CD8-positive, alpha-beta memory T cell (primary cell): ENCODE measurements around the gene UTS2B. TPM values are rescaled to one million over a fixed set of nuclear protein-coding genes. Genes with fewer than 3 reads are reported as not detected.

Experiments
- CTCF ChIA-PET: fragments of 350-600 bp; sonication (Branson Sonifier 250); formaldehyde crosslinking; loops from one replicate; lab custom pipeline; 2021; ENCODE audit warnings: antibody characterized with exemption; lab: Charles Lee
- POLR2A ChIA-PET: fragments of 350-600 bp; sonication (Branson Sonifier 250); formaldehyde crosslinking; loops from one replicate; lab custom pipeline; 2021; ENCODE audit warnings: antibody characterized with exemption; lab: Charles Lee
- DNase-seq, 5 donors: peaks; one replicate each; pipeline versions ENCODE4 v3.0.0 to v3.0.0-alpha.2; 2020 to 2022; ENCODE audit warnings: mixed read lengths in 1 of 5
- H3K27ac ChIP-seq: one replicate; pipeline ENCODE4 v1.7.0; 2013; ENCODE audit warnings: low read depth, mild to moderate bottlenecking, low read length, moderate library complexity
- H3K27me3 ChIP-seq: 2 replicates; pipeline ENCODE4 v1.7.0; 2013; ENCODE audit warnings: low read length, mild to moderate bottlenecking; ENCODE audit not compliant: insufficient read depth, poor library complexity, severe bottlenecking
- H3K36me3 ChIP-seq: 2 replicates; pipeline ENCODE4 v1.7.0; 2013; ENCODE audit warnings: mild to moderate bottlenecking, low read length, moderate library complexity; ENCODE audit not compliant: insufficient read depth
- H3K4me1 ChIP-seq: 2 replicates; pipeline ENCODE4 v1.7.0; 2013; ENCODE audit warnings: mild to moderate bottlenecking, low read length, moderate library complexity; ENCODE audit not compliant: insufficient read depth
- H3K4me3 ChIP-seq: 2 replicates; pipeline ENCODE4 v1.7.0; 2013; ENCODE audit warnings: mild to moderate bottlenecking, low read length
- H3K9me3 ChIP-seq: 2 replicates; pipeline ENCODE4 v1.7.0; 2013; ENCODE audit warnings: mild to moderate bottlenecking, low read length
- H3K27ac Mint-ChIP-seq, 8 donors: one replicate each; pipeline ENCODE4 v1.8.0; 2020 to 2021; ENCODE audit warnings: mixed read lengths in 8 of 8, mild to moderate bottlenecking in 6 of 8, inconsistent platforms in 3 of 8, moderate library complexity in 3 of 8
- H3K27me3 Mint-ChIP-seq, 2 donors: one replicate each; pipeline ENCODE4 v1.8.0; 2020 to 2021; ENCODE audit warnings: mixed read lengths in 2 of 2, mild to moderate bottlenecking in 1 of 2, moderate library complexity in 1 of 2
- H3K36me3 Mint-ChIP-seq, 3 donors: one replicate each; pipeline ENCODE4 v1.8.0; 2020 to 2021; ENCODE audit warnings: mixed read lengths in 3 of 3, inconsistent platforms in 1 of 3, mild to moderate bottlenecking in 1 of 3
- H3K4me1 Mint-ChIP-seq, 3 donors: one replicate each; pipeline ENCODE4 v1.8.0; 2020 to 2021; ENCODE audit warnings: mixed read lengths in 3 of 3, inconsistent platforms in 1 of 3, mild to moderate bottlenecking in 1 of 3
- H3K4me3 Mint-ChIP-seq, 7 donors: one replicate each; pipeline ENCODE4 v1.8.0; 2020 to 2021; ENCODE audit warnings: mixed read lengths in 7 of 7, mild to moderate bottlenecking in 6 of 7, moderate library complexity in 4 of 7, inconsistent platforms in 2 of 7
- H3K9me3 Mint-ChIP-seq, 5 donors: one replicate each; pipeline ENCODE4 v1.8.0; 2020 to 2022; ENCODE audit warnings: mixed read lengths in 5 of 5, mild to moderate bottlenecking in 3 of 5, moderate library complexity in 2 of 5, inconsistent platforms in 1 of 5
- polyA plus RNA-seq: library from polyadenylated mRNA; unstranded; fragments of 300-500 nt; fragmentation: Illumina TruSeq; gene quantifications from one replicate; pipeline ENCODE4 v1.2.3, GENCODE V29; 2021
- total RNA-seq, 2 experiments: library from RNA; stranded (reverse); gene quantifications; one replicate each; pipeline ENCODE4 v1.2.3, GENCODE V29; 2021

Gene UTS2B
- total and polyA plus RNA-seq, 3 experiments from 2014 or later = not detected

DNA sequence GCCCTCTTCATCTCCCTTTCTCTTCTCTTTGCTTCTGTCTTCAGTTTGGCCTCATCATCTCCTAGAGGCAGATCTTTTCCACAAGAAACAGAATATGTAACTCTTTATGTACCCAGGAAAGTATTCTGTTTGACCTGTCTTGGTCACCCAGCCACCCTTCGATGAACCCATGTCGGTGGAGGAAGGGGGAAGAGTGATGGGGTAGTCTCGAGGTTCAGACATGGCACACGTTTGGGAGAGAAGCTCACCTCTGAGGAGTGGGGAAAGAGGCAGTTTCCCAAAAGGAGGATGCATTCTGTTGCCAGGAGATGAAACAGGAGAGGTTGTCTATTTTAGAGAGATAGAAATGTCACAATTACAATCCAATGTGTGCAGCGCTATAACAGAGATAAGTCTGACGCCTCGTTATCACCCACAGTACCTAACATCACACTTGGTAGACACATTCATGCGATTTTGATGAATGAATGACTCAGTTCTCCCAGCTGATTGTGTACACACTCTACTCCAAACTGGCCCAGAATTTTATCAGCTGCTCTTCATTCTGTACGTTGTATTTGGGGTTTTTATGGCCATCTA lies 1.9 kb downstream of the UTS2B start:
- Histone ChIP-seq H3K9me3 (no peaks in the 10 kb centered on the region), H3K36me3 (no peaks in the 10 kb centered on the region), H3K4me3 (peak overlapping the region; percentile 14), H3K27ac (no peak overlapping the region), H3K27me3 (no peaks in the 10 kb centered on the region), H3K4me1 (no peaks in the 10 kb centered on the region)
- H3K9me3 Mint-ChIP-seq = peaks cover 0 to 4% (median 0%) of the 10 kb centered on the region in 5 donors
- peak overlapping the region; percentile 55 to 90 (median 74) for H3K4me3 Mint-ChIP-seq
- peaks cover 17 to 21% (median 19%) of the 10 kb centered on the region in 3 donors for H3K4me1 Mint-ChIP-seq
- H3K27me3 Mint-ChIP-seq = peaks cover 2 to 18% of the 10 kb centered on the region in 2 donors
- CTCF ChIA-PET = no interaction called here
- DNase-seq = no peak
- H3K36me3 Mint-ChIP-seq = no peaks in the 10 kb centered on the region
- POLR2A ChIA-PET = no interaction called here
- peak overlapping the region; percentile 6 to 85 (median 66) for H3K27ac Mint-ChIP-seq

DNA sequence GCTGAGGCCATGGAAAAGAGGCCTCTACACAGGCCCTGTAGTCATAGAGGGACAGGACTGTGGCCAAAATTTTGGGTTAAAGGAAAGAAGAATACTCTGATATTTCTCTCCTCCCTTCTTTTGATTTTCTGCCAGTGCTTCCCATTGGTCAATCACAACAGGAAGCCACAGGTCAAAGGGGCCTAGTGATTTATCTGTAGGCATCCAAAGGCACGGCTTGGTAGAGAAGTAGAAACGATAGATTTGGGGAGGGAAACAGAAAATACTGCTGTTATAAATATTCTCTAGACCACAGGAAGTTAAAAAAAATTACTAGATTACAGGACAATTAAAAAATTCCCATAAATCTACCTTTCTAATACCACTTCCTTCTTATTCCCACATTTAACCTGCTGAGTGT lies 2.8 kb downstream of the UTS2B start:
- H3K27me3 Mint-ChIP-seq = peaks cover 2 to 18% of the 10 kb centered on the region in 2 donors
- no peaks in the 10 kb centered on the region for H3K9me3 ChIP-seq
- H3K4me3 ChIP-seq = no peak overlapping the region
- DNase-seq = no peak
- no peaks in the 10 kb centered on the region for H3K4me1 ChIP-seq
- H3K4me1 Mint-ChIP-seq = peaks cover 17 to 21% (median 19%) of the 10 kb centered on the region in 3 donors
- H3K27ac Mint-ChIP-seq = peak overlapping the region in 1 of 8 donors; percentile 43
- H3K36me3 Mint-ChIP-seq = no peaks in the 10 kb centered on the region
- H3K4me3 Mint-ChIP-seq = no peak overlapping the region
- peaks cover 0 to 4% (median 0%) of the 10 kb centered on the region in 5 donors for H3K9me3 Mint-ChIP-seq
- CTCF ChIA-PET = no interaction called here
- POLR2A ChIA-PET = no interaction called here
- no peaks in the 10 kb centered on the region for H3K27me3 ChIP-seq
- H3K27ac ChIP-seq = no peak overlapping the region
- H3K36me3 ChIP-seq = no peaks in the 10 kb centered on the region

DNA sequence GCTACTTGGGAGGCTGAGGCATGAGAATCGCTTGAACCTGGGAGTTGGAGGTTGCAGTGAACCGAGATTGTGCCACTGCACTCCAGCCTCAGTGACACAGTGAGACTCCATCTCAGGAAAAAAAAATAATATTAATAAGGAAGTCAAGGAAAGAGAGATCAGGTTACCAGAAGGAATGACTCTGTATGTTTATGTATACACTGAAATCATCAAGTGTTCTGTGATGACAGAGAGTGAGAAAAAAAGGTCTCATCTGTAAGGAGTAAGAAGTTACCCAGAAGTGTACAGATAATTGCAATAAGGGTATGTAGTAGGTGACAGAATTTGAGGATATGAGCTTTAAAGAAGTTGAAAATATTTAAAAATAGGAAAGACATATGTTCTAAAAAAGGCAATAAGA lies 5.4 kb downstream of the UTS2B start:
- H3K4me3 Mint-ChIP-seq = no peak overlapping the region
- H3K9me3 ChIP-seq = no peaks in the 10 kb centered on the region
- H3K27me3 Mint-ChIP-seq = peaks cover 2 to 10% of the 10 kb centered on the region in 2 donors
- ChIA-PET POLR2A (no interaction called here), CTCF (no interaction called here)
- H3K27me3 ChIP-seq = no peaks in the 10 kb centered on the region
- H3K36me3 Mint-ChIP-seq = no peaks in the 10 kb centered on the region
- no peaks in the 10 kb centered on the region for H3K4me1 ChIP-seq
- DNase-seq = no peak
- H3K4me1 Mint-ChIP-seq = peaks cover 7 to 10% (median 8%) of the 10 kb centered on the region in 3 donors
- H3K36me3 ChIP-seq = no peaks in the 10 kb centered on the region
- no peak overlapping the region for H3K4me3 ChIP-seq
- H3K27ac ChIP-seq = no peak overlapping the region
- H3K27ac Mint-ChIP-seq = no peak overlapping the region
- peaks cover 0 to 8% (median 0%) of the 10 kb centered on the region in 5 donors for H3K9me3 Mint-ChIP-seq

GRCh38 chr3:191321019-191321767 lies 9.1 kb downstream of the UTS2B start:
- no peaks in the 10 kb centered on the region for H3K4me1 Mint-ChIP-seq
- H3K27me3 Mint-ChIP-seq = peaks cover 0 to 1% of the 10 kb centered on the region in 2 donors
- no peak for DNase-seq
- CTCF ChIA-PET = no interaction called here
- no peaks in the 10 kb centered on the region for H3K36me3 ChIP-seq
- POLR2A ChIA-PET = no interaction called here
- no peaks in the 10 kb centered on the region for H3K4me1 ChIP-seq
- no peaks in the 10 kb centered on the region for H3K36me3 Mint-ChIP-seq
- H3K27me3 ChIP-seq = no peaks in the 10 kb centered on the region
- peaks cover 0 to 12% (median 0%) of the 10 kb centered on the region in 5 donors for H3K9me3 Mint-ChIP-seq
- no peaks in the 10 kb centered on the region for H3K9me3 ChIP-seq
- H3K4me3 ChIP-seq = no peak overlapping the region
- H3K27ac ChIP-seq = no peak overlapping the region
- H3K27ac Mint-ChIP-seq = no peak overlapping the region
- no peak overlapping the region for H3K4me3 Mint-ChIP-seq

DNA sequence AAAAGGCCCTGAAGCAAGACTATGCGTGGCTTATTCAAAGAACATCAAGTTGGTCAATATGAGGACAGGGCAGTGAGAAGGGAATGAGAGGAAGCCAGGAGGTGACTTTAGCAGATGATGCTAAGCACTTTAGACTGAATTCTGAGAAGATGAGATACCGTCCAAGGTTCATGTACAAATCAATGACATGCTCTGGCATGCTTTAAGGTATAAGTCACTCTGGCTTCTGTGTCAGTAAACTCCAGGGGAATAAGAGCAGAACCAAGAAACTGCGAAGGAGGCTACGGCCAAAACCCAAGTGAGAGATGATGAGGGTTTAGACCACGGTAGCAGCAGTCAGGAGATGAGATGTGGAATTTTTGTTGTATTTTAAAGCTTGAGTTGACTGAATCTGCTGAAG lies 10.0 kb downstream of the UTS2B start:
- Histone ChIP-seq H3K36me3 (no peaks in the 10 kb centered on the region), H3K4me3 (no peak overlapping the region), H3K9me3 (no peaks in the 10 kb centered on the region), H3K27me3 (no peaks in the 10 kb centered on the region), H3K4me1 (no peaks in the 10 kb centered on the region), H3K27ac (no peak overlapping the region)
- no peak for DNase-seq
- Mint-ChIP-seq H3K36me3 (no peaks in the 10 kb centered on the region), H3K27ac (no peak overlapping the region), H3K4me1 (no peaks in the 10 kb centered on the region), H3K9me3 (peaks cover 0 to 14% (median 0%) of the 10 kb centered on the region in 5 donors), H3K4me3 (no peak overlapping the region), H3K27me3 (peaks cover 0 to 1% of the 10 kb centered on the region in 2 donors)
- ChIA-PET CTCF (no interaction called here), POLR2A (no interaction called here)

GRCh38 chr3:191316876-191317603 lies 13.3 kb downstream of the UTS2B start:
- CTCF ChIA-PET = no interaction called here
- Mint-ChIP-seq H3K27me3 (no peaks in the 10 kb centered on the region), H3K4me3 (no peak overlapping the region), H3K4me1 (no peaks in the 10 kb centered on the region), H3K36me3 (no peaks in the 10 kb centered on the region), H3K9me3 (peaks cover 0 to 9% (median 0%) of the 10 kb centered on the region in 5 donors), H3K27ac (no peak overlapping the region)
- Histone ChIP-seq H3K4me1 (no peaks in the 10 kb centered on the region), H3K36me3 (no peaks in the 10 kb centered on the region), H3K27me3 (no peaks in the 10 kb centered on the region), H3K4me3 (no peak overlapping the region), H3K27ac (no peak overlapping the region), H3K9me3 (no peaks in the 10 kb centered on the region)
- DNase-seq = no peak
- POLR2A ChIA-PET = no interaction called here

GRCh38 chr3:191314109-191314728 lies 16.1 kb downstream of the UTS2B start:
- DNase-seq = no peak
- H3K9me3 ChIP-seq = no peaks in the 10 kb centered on the region
- H3K4me1 Mint-ChIP-seq = no peaks in the 10 kb centered on the region
- no peak overlapping the region for H3K27ac Mint-ChIP-seq
- no peak overlapping the region for H3K27ac ChIP-seq
- peaks cover 0 to 6% (median 0%) of the 10 kb centered on the region in 5 donors for H3K9me3 Mint-ChIP-seq
- no peak overlapping the region for H3K4me3 ChIP-seq
- H3K27me3 Mint-ChIP-seq = no peaks in the 10 kb centered on the region
- H3K4me3 Mint-ChIP-seq = no peak overlapping the region
- CTCF ChIA-PET = no interaction called here
- no peaks in the 10 kb centered on the region for H3K36me3 Mint-ChIP-seq
- no peaks in the 10 kb centered on the region for H3K27me3 ChIP-seq
- POLR2A ChIA-PET = no interaction called here
- no peaks in the 10 kb centered on the region for H3K36me3 ChIP-seq
- H3K4me1 ChIP-seq = no peaks in the 10 kb centered on the region

DNA sequence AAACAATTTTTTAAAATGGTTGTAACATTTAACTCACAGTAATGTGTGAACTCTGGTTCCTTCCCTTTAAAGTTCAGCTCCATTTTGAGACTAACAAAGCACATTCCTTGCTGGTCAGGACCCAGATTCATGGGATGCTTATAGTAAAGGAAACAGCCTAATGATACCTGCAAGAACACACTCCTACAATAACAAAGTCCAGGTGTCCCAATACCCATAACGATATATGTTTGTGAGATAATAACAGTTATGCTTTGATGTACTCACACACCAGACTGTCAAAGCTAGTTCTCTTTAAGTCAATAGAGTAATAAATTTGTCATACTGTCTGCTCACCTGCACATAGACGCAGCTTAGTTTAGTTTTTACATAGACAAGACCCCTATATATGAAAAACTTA lies 17.0 kb downstream of the UTS2B start:
- Mint-ChIP-seq H3K4me3 (no peak overlapping the region), H3K36me3 (no peaks in the 10 kb centered on the region), H3K27me3 (no peaks in the 10 kb centered on the region), H3K9me3 (peaks cover 0 to 4% (median 0%) of the 10 kb centered on the region in 5 donors), H3K4me1 (no peaks in the 10 kb centered on the region), H3K27ac (no peak overlapping the region)
- Histone ChIP-seq H3K9me3 (no peaks in the 10 kb centered on the region), H3K4me3 (no peak overlapping the region), H3K27ac (no peak overlapping the region), H3K36me3 (no peaks in the 10 kb centered on the region), H3K27me3 (no peaks in the 10 kb centered on the region), H3K4me1 (no peaks in the 10 kb centered on the region)
- ChIA-PET CTCF (no interaction called here), POLR2A (no interaction called here)
- DNase-seq = no peak
